HepG2 (cell line): ENCODE results near the gene BCKDHA.

Experiments used
- DPF2 ChIP-seq: sonication (generic); formaldehyde crosslinking; IDR thresholded peaks from 2 replicates; pipeline ENCODE4 v1.4.0; 2020; ENCODE audit warnings: mild to moderate bottlenecking, low read depth, missing genetic modification reagents, borderline replicate concordance
- HIVEP1 ChIP-seq: sonication (generic); formaldehyde crosslinking; IDR thresholded peaks from 2 replicates; pipeline ENCODE4 v1.4.0; 2020; ENCODE audit warnings: mild to moderate bottlenecking, missing genetic modification reagents
- MED8 ChIP-seq: sonication (generic); formaldehyde crosslinking; IDR thresholded peaks from 2 replicates; pipeline ENCODE4 v1.8.1; 2023; ENCODE audit warnings: mild to moderate bottlenecking, missing genetic modification reagents; ENCODE audit not compliant: insufficient replicate concordance
- TF ChIP-seq, protein P1 (sequence below): IDR thresholded peaks from 2 replicates; pipeline ENCODE4 v1.6.1; 2012; ENCODE audit warnings: low read length, improper control_type of control experiment
- TF ChIP-seq, protein P2 (sequence below): sonication (generic); formaldehyde crosslinking; conservative IDR thresholded peaks from 2 replicates; pipeline ENCODE4 v1.4.0; 2020; ENCODE audit warnings: missing genetic modification reagents

DNA sequence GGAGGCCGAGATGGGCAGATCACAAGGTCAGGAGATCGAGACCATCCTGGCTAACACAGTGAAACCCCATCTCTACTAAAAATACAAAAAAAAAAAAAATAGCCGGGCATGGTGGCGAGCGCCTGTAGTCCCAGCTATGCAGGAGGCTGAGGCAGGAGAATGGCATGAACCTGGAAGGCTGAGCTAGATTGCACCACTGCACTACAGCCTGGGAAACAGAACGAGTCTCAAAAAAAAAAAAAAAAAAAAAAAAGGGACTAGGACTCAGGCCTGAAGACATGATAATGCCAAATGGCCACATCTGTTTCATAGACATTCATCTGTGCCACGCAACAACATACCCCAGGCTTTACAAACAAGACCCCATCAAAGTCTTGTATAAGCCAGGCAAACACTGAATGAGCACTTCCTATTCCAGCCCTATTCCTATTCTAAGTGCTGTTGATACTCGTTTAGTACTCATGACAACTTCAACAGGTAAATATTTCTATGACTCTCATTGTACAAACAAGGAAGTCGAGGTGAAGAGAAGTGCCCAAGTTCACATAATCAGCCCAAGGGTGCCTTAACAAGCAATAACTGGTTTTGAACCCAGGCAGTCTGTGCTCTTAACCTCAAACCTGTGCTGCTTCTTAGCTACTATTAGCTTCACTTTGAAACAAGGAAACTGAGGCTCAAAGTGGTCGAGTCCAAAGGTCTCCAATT lies 35.3 kb upstream of the BCKDHA start:
- TF ChIP-seq, protein P1, sequence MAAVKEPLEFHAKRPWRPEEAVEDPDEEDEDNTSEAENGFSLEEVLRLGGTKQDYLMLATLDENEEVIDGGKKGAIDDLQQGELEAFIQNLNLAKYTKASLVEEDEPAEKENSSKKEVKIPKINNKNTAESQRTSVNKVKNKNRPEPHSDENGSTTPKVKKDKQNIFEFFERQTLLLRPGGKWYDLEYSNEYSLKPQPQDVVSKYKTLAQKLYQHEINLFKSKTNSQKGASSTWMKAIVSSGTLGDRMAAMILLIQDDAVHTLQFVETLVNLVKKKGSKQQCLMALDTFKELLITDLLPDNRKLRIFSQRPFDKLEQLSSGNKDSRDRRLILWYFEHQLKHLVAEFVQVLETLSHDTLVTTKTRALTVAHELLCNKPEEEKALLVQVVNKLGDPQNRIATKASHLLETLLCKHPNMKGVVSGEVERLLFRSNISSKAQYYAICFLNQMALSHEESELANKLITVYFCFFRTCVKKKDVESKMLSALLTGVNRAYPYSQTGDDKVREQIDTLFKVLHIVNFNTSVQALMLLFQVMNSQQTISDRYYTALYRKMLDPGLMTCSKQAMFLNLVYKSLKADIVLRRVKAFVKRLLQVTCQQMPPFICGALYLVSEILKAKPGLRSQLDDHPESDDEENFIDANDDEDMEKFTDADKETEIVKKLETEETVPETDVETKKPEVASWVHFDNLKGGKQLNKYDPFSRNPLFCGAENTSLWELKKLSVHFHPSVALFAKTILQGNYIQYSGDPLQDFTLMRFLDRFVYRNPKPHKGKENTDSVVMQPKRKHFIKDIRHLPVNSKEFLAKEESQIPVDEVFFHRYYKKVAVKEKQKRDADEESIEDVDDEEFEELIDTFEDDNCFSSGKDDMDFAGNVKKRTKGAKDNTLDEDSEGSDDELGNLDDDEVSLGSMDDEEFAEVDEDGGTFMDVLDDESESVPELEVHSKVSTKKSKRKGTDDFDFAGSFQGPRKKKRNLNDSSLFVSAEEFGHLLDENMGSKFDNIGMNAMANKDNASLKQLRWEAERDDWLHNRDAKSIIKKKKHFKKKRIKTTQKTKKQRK: no peak
- TF ChIP-seq, protein P2, sequence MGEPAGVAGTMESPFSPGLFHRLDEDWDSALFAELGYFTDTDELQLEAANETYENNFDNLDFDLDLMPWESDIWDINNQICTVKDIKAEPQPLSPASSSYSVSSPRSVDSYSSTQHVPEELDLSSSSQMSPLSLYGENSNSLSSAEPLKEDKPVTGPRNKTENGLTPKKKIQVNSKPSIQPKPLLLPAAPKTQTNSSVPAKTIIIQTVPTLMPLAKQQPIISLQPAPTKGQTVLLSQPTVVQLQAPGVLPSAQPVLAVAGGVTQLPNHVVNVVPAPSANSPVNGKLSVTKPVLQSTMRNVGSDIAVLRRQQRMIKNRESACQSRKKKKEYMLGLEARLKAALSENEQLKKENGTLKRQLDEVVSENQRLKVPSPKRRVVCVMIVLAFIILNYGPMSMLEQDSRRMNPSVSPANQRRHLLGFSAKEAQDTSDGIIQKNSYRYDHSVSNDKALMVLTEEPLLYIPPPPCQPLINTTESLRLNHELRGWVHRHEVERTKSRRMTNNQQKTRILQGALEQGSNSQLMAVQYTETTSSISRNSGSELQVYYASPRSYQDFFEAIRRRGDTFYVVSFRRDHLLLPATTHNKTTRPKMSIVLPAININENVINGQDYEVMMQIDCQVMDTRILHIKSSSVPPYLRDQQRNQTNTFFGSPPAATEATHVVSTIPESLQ (CRISPR knock-in tag): no peak
- TF ChIP-seq HIVEP1 (no peak), MED8 (no peak), DPF2 (no peak)
